Liver (tissue), 9 donors: ENCODE measurements around the gene SLC38A3. TPM values are rescaled to one million over a fixed set of nuclear protein-coding genes. Genes with fewer than 3 reads are reported as not detected.

Experiments
- DNase-seq: peaks from one replicate; pipeline ENCODE4 v3.0.0-alpha.2; 2017; ENCODE audit warnings: low spot score
- H3K27ac ChIP-seq, 2 donors: one replicate each; pipeline ENCODE4 v1.7.0; 2013; ENCODE audit warnings: inconsistent platforms in 2 of 2, low read length in 2 of 2, control low read depth in 1 of 2, low read depth in 1 of 2, mild to moderate bottlenecking in 1 of 2
- H3K27me3 ChIP-seq, 4 donors: one replicate each; pipeline versions ENCODE4 v1.6.1 to v1.7.0; 2013; ENCODE audit warnings: low read length in 3 of 4, inconsistent platforms in 1 of 4, mild to moderate bottlenecking in 1 of 4, moderate library complexity in 1 of 4; ENCODE audit not compliant: control insufficient read depth in 4 of 4, insufficient read depth in 4 of 4
- H3K36me3 ChIP-seq, 4 donors: one replicate each; pipeline versions ENCODE4 v1.6.1 to v1.7.0; 2013; ENCODE audit warnings: low read length in 3 of 4, mild to moderate bottlenecking in 3 of 4, low read depth in 1 of 4, moderate library complexity in 1 of 4; ENCODE audit not compliant: control insufficient read depth in 4 of 4, insufficient read depth in 3 of 4
- H3K4me1 ChIP-seq, 4 donors: one replicate each; pipeline versions ENCODE4 v1.6.1 to v1.7.0; 2013; ENCODE audit warnings: low read length in 3 of 4, mild to moderate bottlenecking in 3 of 4, moderate library complexity in 1 of 4; ENCODE audit not compliant: control insufficient read depth in 4 of 4, insufficient read depth in 4 of 4
- H3K4me3 ChIP-seq, 3 donors: one replicate each; pipeline versions ENCODE4 v1.6.1 to v1.7.0; 2013; ENCODE audit warnings: low read length in 3 of 3, control low read depth in 1 of 3, low read depth in 1 of 3, mild to moderate bottlenecking in 1 of 3
- H3K9ac ChIP-seq, 2 donors: one replicate each; pipeline ENCODE4 v1.7.0; 2013; ENCODE audit warnings: low read length in 2 of 2, mild to moderate bottlenecking in 2 of 2, moderate library complexity in 2 of 2, control low read depth in 1 of 2, low read depth in 1 of 2
- H3K9me3 ChIP-seq, 4 donors: one replicate each; pipeline versions ENCODE4 v1.6.1 to v1.7.0; 2013; ENCODE audit warnings: low read length in 3 of 4; ENCODE audit not compliant: control insufficient read depth in 4 of 4
- CTCF ChIP-seq: fragments of 150-350 bp; IDR thresholded peaks from 2 replicates; pipeline ENCODE4 v1.5.1; 2017; ENCODE audit warnings: improper control_type of control experiment, low read depth, low read length; ENCODE audit not compliant: missing input control
- EGR1 ChIP-seq, 2 donors: IDR thresholded peaks; 2 replicates each; pipeline ENCODE4 v1.6.1; 2016 to 2018; ENCODE audit warnings: antibody characterized with exemption in 2 of 2, low read depth in 2 of 2
- FOXA1 ChIP-seq: IDR thresholded peaks from 2 replicates; pipeline ENCODE4 v1.6.1; 2016; ENCODE audit warnings: antibody characterized with exemption
- FOXA2 ChIP-seq: IDR thresholded peaks from 2 replicates; pipeline ENCODE4 v1.6.1; 2016; ENCODE audit warnings: antibody characterized with exemption
- GABPA ChIP-seq, 2 donors: IDR thresholded peaks in 1 of 2; conservative IDR thresholded peaks in 1 of 2; 2 replicates each; pipeline ENCODE4 v1.6.1; 2016; ENCODE audit warnings: antibody characterized with exemption in 2 of 2, mild to moderate bottlenecking in 1 of 2, moderate library complexity in 1 of 2
- HNF4A ChIP-seq, 2 donors: conservative IDR thresholded peaks; 2 replicates each; pipeline ENCODE4 v1.6.1; 2016; ENCODE audit warnings: antibody characterized with exemption in 2 of 2, mild to moderate bottlenecking in 2 of 2
- MAX ChIP-seq: IDR thresholded peaks from 2 replicates; pipeline ENCODE4 v1.6.1; 2016; ENCODE audit warnings: antibody characterized with exemption
- NR2F2 ChIP-seq: IDR thresholded peaks from 2 replicates; pipeline ENCODE4 v1.6.1; 2016; ENCODE audit warnings: antibody characterized with exemption
- REST ChIP-seq: IDR thresholded peaks from 2 replicates; pipeline ENCODE4 v1.6.1; 2016; ENCODE audit warnings: antibody characterized with exemption, mild to moderate bottlenecking
- RXRA ChIP-seq, 2 donors: IDR thresholded peaks; 2 replicates each; pipeline ENCODE4 v1.6.1; 2017 to 2018; ENCODE audit warnings: antibody characterized with exemption in 2 of 2, mild to moderate bottlenecking in 1 of 2
- SP1 ChIP-seq: IDR thresholded peaks from 2 replicates; pipeline ENCODE4 v1.6.1; 2018; ENCODE audit warnings: antibody characterized with exemption, mild to moderate bottlenecking
- TAF1 ChIP-seq: conservative IDR thresholded peaks from 2 replicates; pipeline ENCODE4 v1.6.1; 2016; ENCODE audit warnings: antibody characterized with exemption, mild to moderate bottlenecking
- YY1 ChIP-seq: IDR thresholded peaks from 2 replicates; pipeline ENCODE4 v1.6.1; 2016; ENCODE audit warnings: antibody characterized with exemption, mild to moderate bottlenecking
- ZBTB33 ChIP-seq: IDR thresholded peaks from 2 replicates; pipeline ENCODE4 v1.6.1; 2016; ENCODE audit warnings: antibody characterized with exemption
- WGBS: extraction: QIAGEN DNeasy Blood & Tissue Kit; methylation state at CpG from one replicate; pipeline ENCODE4 v1.1.7; 2013; 5-methylcytosine and 5-hydroxymethylcytosine counted together
- polyA plus RNA-seq, 2 donors: library from polyadenylated mRNA; stranded (reverse) in 1 of 2; unstranded in 1 of 2; fragments of 200-250 nt in 1 of 2; fragments of >200 nt in 1 of 2; fragmentation: Nextera tagmentation in 1 of 2; extraction: Ambion mirVana in 1 of 2; gene quantifications; one replicate each; pipeline versions ENCODE4 v1.2.1 to v1.2.3, GENCODE V29; 2013 to 2015
- total RNA-seq, 2 donors: library from RNA; depleted of rRNA; stranded (reverse); fragments of >200 nt; gene quantifications; one replicate each; pipeline ENCODE4 v1.2.3, GENCODE V29; 2014
- donor health status: healthy.
- donor health status: healthy.
- donor health status: healthy.
- donor health status: healthy.
- donor health status: healthy.

SLC38A3 gene
- total and polyA plus RNA-seq, 4 donors: 98.1 to 180 (median 140) TPM

DNA sequence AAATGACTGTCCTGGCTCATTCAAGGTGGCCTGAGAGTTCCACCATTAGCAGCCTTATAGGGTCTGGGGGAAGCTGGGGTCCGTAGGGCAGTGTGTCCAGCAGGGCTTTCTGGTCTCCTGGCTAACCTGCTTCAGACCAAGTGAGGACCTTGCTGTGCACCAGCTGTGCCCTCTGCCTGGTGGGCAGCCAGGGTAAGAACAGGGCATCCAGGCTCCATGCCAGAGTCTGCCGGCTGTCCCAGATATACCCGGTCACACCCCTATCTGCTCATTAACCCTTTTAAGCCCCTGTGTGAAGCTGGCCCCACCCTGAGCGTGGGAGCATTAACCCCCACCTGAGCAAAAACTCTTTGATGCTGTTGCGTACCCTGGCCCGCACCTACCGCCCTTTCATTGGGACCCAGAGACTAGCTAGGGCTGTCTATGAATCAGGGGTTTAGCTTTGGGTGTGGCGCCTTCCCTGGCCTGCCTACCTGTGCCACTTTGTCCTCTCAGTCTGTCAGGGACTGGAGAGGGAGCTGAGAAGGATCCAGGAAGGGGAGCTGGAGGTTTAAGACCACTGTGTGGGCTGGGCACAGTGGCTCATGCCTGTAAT, 32.3 kb upstream of the SLC38A3 start:
- 65% methylated on average over 8 of the region's 8 CpGs for WGBS
- Histone ChIP-seq H3K27ac (no peak overlapping the region), H3K4me1 (peaks cover 6 to 25% (median 14%) of the 10 kb centered on the region in 4 donors), H3K27me3 (no peaks in the 10 kb centered on the region), H3K36me3 (no peaks in the 10 kb centered on the region), H3K9me3 (no peaks in the 10 kb centered on the region), H3K4me3 (no peak overlapping the region), H3K9ac (no peak overlapping the region)
- DNase-seq: no peak
- TF ChIP-seq FOXA2: no peak
- TF ChIP-seq NR2F2: no peak
- no peak for TF ChIP-seq GABPA (IDR thresholded peaks at IDR 0.05 in 1 of 2, conservative IDR thresholded peaks at IDR 0.05 in 1 of 2)
- no peak for TF ChIP-seq RXRA (IDR thresholded peaks at IDR 0.05)
- TF ChIP-seq FOXA1: no peak
- TF ChIP-seq MAX: no peak
- TF ChIP-seq YY1: no peak
- no peak for TF ChIP-seq SP1
- no peak for TF ChIP-seq TAF1
- no peak for TF ChIP-seq CTCF
- no peak for TF ChIP-seq REST
- no peak for TF ChIP-seq EGR1 (IDR thresholded peaks at IDR 0.05; ENCODE audit: low read depth in 2 of 2)
- TF ChIP-seq ZBTB33: no peak
- TF ChIP-seq HNF4A (conservative IDR thresholded peaks at IDR 0.05): no peak
